HFF-Myc (cell line): Measurements from ENCODE around the gene NSD1.

Experiments used
- DNase-seq: peaks from one replicate; pipeline ENCODE4 v3.0.0-alpha.2; 2011; ENCODE audit warnings: low read depth; ENCODE audit errors: extremely low read depth
- H3K4me3 ChIP-seq: replicated peaks from 2 replicates; pipeline ENCODE4 v1.5.1; 2011; ENCODE audit warnings: low read depth, mild to moderate bottlenecking, control low read depth, low read length
- CTCF ChIP-seq: IDR thresholded peaks from 2 replicates; pipeline ENCODE4 v1.5.1; 2012; ENCODE audit warnings: mild to moderate bottlenecking, low read depth, low read length, control low read depth; ENCODE audit errors: missing control alignments

NSD1 gene

GRCh38 chr5:177089127-177089526, 44.4 kb upstream of the NSD1 start:
- TF ChIP-seq CTCF = no peak

GRCh38 chr5:177089825-177090641, 43.5 kb upstream of the NSD1 start:
- H3K4me3 ChIP-seq = no peak overlapping the region
- no peak for DNase-seq
- TF ChIP-seq CTCF = no peak

More at GRCh38 chr5:177089127-177089526, 44.4 kb upstream of the NSD1 start:
- no peak overlapping the region for H3K4me3 ChIP-seq
- DNase-seq = no peak

- no peak for DNase-seq
- no peak for TF ChIP-seq CTCF
- H3K4me3 ChIP-seq = no peak overlapping the region
Measured at GRCh38 chr5:177090813-177091212, 42.8 kb upstream of the NSD1 start.

- no peak for TF ChIP-seq CTCF
- DNase-seq = no peak
- no peak overlapping the region for H3K4me3 ChIP-seq
Measured at GRCh38 chr5:177091232-177091631, 42.3 kb upstream of the NSD1 start.

GRCh38 chr5:177092178-177093081, 41.1 kb upstream of the NSD1 start:
- no peak for TF ChIP-seq CTCF
- H3K4me3 ChIP-seq = no peak overlapping the region
- no peak for DNase-seq

- no peak for TF ChIP-seq CTCF
- no peak for DNase-seq
- H3K4me3 ChIP-seq = no peak overlapping the region
Measured at GRCh38 chr5:177093082-177093712, 40.4 kb upstream of the NSD1 start.
